GM18498 (cell line): ENCODE data around the gene MAP3K13.
A peak's percentile ranks its signal among the peaks of the same experiment; 100 is the strongest.

Source experiments
- ATAC-seq: cut with Tn5 transposase; IDR thresholded peaks from one replicate; pipeline ENCODE4 v1.9.1; 2021; ENCODE audit warnings: mild to moderate bottlenecking, moderate library complexity; ENCODE audit not compliant: unreplicated experiment

MAP3K13 gene

DNA sequence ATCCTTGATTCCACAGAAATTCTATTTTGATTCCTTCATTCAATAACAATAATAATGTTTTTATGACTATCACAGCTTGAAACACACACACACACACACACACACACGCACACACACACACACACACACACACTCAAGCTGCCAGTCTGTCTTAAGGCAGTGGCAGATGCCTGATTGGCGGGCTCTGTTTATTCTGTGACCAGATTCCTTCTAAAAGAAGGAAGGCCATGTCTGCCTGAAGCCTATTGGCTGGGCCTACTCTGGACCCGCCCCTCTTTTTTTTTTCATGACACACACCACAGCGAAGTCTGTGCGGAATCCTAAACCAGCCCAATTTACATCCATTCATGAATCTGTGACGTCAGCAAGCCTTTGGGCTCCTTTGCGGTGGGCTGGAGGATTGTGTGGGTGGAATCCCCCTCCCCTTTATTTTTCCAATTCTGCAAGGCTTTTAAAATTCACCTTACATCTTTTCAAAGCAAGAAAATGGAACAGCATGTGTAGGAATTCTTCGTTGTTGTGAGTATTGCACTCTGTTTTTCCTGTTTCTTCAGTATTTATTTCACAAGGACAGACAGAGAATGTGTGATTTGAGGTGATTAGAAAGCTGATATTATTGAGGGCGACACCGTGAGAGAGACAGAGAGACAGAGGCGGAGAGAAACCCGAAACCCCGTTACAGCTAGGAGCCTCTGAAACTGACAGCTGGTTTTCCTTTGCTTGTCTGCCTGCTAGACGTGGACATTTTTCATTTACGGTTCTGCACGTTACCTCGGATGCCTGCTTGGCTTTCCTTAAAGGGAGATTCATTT is at the start of gene MAP3K13:
MAP3K13 (plus strand) TSS at position 287 of the 812 bp plus-strand sequence. CDS start 65,446 bp downstream, outside the sequence.
- peak; percentile 96 for ATAC-seq

DNA sequence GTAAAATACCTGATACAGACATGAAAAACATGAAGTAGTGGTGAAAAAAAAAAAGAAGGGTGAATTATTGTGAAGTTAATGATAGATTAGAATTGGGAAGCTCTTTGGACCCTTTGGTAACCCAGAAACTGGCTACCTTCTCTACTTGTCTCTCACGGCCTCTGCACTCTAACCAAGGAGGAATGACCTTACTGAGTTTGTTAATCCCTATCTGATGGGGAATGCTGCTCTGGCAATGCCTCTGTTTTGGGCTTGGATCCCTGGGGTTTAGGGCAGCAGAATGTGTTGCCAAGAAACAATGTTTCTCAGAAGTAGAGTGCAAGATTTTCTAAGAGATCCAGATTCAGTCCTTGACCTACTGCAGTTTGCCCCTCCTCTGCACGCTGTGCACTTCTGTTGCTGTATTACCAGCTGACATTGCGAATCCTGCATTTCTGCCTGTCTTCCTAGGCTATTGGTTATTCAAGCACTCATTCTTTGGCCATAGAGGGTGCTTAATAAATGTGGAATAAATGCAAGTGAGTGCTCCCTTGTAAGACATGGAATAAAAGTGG is 49.2 kb upstream of the MAP3K13 start:
- no peak for ATAC-seq

- no peak for ATAC-seq
These were observed 46.1 kb upstream of the MAP3K13 start for GRCh38 chr3:185316740-185317412.

GRCh38 chr3:185317674-185318073 is 45.3 kb upstream of the MAP3K13 start:
- ATAC-seq, result no peak

- no peak for ATAC-seq
These were observed 44.8 kb upstream of the MAP3K13 start for GRCh38 chr3:185318141-185318540.

GRCh38 chr3:185319801-185320200 is 43.1 kb upstream of the MAP3K13 start:
- no peak for ATAC-seq

GRCh38 chr3:185320949-185321348 is 42.0 kb upstream of the MAP3K13 start:
- no peak for ATAC-seq

DNA sequence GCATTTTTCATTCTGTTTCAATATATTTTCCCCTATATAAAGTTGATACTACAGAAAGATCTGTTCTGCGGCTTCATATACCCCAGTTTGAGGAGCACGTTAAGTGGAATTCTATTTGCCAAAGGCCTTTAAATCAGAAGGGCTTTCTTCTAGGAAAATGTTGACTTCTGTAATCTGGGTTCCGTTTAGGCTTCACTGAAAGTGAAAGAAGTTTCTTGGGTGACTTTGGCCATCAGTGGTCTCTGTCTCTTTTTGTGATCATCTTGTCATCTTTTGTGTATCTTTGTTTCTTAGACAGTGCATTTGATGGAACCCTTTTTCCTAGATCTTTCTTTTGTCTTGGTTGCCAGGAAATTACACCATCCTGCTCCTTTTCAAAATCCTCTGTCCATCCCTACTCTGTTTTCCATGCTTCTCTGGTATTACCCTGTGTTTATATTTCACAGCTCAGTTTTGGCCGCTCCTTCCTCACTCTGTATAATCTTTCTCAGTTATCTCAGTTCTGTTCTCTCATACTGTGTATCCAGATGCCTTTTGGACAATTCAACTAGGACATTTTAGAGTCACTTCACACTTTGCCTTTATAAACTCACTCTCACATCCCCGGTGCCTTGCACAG is 40.7 kb upstream of the MAP3K13 start:
- no peak for ATAC-seq

DNA sequence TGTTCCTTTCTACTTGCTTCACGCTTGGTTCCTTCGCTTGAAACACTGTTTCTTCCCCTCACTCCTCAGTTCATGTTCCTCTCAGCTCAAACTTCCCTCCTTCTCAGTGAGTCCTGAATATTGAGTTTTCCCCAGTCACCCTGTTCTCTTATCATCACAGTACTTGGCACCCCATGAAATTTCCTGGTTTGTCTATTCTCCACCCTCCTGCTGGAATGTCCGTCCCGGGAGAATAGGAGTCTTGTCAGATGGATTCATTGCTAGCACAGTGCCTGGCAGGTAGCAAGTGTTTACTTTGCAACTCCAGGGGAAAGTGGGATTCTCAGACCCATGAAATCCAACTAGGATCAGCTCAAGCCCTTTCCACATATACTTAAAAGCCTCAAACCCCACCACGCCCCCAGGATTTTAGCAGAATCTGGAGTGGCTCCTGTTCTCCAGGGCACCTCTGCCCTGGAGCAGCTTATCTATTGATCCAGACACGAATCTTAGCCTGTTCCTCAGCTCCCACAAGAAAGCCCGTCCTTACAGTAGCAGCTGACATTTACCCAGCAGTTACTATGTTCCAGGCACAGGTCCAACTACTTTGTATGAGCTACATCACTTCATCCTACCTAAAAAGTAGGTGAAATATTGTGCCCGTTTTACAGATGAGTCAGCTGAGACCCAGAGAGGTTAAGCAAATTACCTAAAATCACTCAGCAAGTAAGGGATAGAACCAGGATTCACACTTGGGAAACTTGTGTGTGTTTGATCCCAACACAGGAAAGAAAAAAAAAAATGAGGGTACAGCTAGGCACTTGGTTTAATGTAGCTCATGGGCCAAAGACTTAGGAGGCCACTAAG is 36.8 kb upstream of the MAP3K13 start:
- ATAC-seq, result no peak

GRCh38 chr3:185327062-185327461 is 35.9 kb upstream of the MAP3K13 start:
- no peak for ATAC-seq

DNA sequence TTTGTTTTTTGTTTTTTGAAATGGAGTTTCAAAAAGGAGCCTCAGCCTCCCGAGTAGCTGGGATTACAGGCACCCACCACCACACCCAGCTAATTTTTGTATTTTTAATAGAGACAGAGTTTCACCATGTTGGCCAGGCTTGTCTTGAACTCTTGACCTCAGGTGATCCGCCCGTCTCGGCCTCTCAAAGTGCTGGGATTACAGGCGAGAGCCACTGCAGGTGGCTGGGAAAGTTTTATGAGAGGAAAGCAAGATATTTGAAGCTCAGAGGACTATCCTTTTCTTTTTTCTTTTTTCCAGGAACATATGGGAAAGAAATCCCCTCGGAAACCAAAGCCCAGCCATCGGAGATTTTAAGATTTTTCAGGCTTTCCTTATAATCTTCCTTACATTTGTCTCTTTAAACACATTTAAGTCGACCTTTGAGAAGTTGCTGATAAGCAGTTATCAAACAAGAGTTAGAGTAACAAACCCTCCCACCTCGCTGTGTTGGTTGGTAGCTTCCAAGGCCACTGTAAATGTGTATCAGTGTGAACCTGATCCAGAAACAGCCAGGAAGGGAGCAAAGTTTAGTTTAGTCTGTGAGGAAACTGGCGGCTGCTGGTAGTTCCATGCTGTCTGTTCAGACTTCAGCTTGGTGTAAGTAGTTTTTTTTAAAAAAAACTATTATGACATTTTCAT is 34.5 kb upstream of the MAP3K13 start:
- no peak for ATAC-seq

DNA sequence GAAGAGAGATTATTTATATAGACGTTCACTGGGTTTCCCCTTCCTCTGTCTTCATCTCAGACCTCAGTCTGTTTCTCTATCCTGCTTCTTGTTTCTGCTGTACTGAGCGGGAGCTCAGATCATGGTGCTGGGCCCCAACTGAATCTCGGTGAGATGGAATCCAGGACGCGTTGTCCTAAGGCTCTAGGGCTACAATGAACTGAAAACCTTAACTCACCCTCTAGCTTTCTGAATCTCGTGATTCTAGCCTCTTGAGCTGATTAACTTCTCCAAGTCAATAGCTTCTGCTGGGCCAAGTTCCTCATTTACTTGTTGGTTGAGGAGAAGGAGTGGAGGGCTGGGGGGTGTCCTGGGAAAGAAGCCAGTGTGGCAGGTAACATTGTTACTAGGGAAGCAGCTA is 32.7 kb upstream of the MAP3K13 start:
- no peak for ATAC-seq

DNA sequence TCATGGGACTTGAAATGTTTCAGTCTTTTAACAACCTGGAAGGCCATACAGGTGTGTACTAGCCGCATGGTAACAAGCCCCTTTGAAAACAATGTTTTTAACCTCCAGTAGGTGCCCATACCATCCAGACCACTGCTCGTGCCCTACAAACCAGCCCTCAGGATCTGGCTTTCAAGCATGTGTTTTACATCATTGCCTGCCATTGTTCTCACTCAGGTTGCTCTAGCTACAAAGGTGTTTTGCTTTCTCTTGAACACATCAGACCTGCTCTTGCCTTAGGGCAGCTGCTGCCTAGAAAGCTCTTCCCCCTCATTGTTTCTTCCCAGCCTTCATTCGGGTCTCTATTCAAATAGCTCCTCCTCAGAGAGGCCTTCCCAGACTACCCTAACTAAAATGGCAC is 32.3 kb upstream of the MAP3K13 start:
- ATAC-seq, result no peak

GRCh38 chr3:185332026-185332735 is 30.8 kb upstream of the MAP3K13 start:
- peak; percentile 98 for ATAC-seq

DNA sequence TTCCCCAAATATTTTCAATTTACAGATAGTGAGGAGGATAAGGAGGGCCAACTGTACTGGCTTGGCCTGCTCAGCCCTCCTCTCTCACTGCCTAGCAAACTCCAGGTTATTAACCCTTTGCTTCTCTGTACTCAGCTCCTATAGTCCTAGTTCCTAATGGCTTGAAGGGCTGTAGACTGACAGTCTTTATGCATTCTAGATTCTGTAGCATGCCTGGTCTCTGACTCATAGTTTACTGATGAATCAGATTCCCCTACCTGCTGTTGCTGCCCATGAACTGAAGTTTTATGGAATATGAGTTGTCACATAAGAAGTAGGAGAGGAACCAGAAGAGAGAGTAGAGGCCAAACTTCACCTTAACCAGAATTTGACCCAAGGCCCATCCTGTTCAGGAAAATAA is 27.1 kb upstream of the MAP3K13 start:
- no peak for ATAC-seq

DNA sequence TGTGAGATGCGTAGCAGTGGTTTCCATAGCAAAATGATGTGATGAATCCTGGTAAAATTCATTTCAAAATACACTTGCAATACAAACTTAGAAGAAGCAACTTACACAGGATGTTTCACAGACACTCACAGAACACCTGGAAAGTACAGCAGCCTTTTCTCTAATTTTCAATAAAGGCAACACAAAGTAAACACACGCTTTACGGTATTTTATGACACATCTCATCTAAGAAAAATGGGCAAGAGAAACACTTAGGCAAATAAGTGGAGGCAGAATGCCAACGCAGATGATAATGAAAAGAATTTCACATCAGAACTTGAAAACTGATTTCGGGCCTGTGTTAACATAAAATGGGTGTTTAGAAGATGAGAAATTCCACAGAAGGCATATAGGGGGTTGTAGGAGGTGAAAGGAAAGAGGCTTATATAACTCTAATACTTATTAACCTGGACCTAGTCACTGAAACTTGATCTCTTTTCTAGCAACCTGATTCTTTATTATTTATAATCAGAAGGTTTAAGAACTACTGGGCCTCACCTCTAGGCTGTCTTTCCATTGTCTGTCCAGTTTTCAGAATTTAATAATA is 25.6 kb upstream of the MAP3K13 start:
- no peak for ATAC-seq

GRCh38 chr3:185339945-185340344 is 23.0 kb upstream of the MAP3K13 start:
- no peak for ATAC-seq

DNA sequence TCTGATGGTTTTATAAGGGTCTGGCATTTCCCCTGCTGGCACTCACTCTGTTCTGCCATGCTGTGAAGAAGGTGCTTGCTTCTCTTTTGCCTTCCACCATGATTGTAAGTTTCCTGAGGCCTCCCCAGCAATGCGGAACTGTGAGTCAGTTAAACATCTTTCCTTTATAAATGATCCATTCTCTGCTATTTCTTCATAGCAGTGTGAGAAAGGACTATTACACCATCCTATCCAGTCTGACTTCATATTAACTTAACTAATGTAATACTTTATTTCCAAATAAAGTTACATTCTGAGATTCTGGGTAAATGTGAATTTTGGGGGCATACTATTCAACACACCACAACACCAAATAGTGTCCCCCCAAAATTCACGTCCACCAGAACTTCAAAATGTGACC is 22.2 kb upstream of the MAP3K13 start:
- no peak for ATAC-seq
